A549 treated with Mapracorat at 1 μM for 4 hours (cell line): ENCODE measurements around the gene CIART. TPM values are rescaled to one million over a fixed set of nuclear protein-coding genes. Genes with fewer than 3 reads are reported as not detected.

Experiments
- total RNA-seq: library from RNA; stranded (reverse); fragments of 200-300 nt; extraction: Qiagen RNA extraction; gene quantifications from 5 replicates; pipeline ENCODE4 v1.2.3, GENCODE V29; 2022

Gene CIART, protein sequence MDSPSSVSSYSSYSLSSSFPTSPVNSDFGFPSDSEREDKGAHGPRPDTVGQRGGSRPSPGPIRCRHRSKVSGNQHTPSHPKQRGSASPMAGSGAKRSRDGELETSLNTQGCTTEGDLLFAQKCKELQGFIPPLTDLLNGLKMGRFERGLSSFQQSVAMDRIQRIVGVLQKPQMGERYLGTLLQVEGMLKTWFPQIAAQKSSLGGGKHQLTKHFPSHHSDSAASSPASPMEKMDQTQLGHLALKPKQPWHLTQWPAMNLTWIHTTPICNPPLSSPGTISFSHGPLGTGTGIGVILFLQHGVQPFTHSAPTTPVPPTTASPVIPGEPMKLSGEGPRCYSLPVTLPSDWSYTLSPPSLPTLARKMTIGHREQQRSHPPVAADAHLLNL
- 1.5 to 3.1 TPM (median 1.7 TPM) in 5 replicates for total RNA-seq

DNA sequence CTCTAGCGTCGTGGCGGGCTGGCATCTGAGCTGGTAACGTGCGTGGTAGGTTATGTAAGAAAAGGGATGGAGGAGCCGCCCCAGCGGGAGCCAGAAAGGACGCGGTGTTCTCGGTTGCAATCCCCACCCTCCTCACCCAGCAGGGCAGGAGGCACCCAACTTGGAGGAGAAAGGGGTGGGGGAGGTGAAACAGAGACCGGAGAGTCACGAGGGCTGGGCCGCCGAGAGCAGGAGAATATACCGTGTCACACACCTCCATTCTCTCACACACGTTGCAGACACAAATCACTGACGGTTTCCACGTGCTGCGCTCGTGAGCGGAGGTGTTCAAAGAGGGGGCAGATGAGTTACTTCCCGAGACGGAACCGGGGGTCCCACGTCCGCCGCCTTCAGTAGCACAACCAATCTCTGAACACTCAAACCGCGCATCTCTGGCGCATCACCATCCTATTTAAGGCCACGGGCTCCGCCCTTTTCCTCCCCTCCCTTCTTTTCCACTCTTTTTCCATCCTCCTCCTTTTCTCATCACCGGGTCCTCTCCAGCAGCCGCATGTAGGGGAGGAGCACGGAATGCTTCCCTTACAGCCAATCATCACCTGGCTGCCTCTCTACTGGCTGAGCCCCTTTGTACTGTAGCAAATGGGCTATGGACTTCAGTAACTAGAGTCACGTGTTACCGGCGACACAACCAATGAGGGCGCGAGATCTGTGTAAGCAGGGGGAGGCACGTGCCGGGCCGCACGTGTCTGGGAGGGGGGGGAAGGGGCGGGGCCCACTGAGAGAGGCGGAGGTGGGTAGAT, at the start of gene CIART:
Gene CIART, plus strand, starts transcription at position 797 of the 800 bp plus-strand sequence. CDS start 714 bp downstream, outside the sequence.

DNA sequence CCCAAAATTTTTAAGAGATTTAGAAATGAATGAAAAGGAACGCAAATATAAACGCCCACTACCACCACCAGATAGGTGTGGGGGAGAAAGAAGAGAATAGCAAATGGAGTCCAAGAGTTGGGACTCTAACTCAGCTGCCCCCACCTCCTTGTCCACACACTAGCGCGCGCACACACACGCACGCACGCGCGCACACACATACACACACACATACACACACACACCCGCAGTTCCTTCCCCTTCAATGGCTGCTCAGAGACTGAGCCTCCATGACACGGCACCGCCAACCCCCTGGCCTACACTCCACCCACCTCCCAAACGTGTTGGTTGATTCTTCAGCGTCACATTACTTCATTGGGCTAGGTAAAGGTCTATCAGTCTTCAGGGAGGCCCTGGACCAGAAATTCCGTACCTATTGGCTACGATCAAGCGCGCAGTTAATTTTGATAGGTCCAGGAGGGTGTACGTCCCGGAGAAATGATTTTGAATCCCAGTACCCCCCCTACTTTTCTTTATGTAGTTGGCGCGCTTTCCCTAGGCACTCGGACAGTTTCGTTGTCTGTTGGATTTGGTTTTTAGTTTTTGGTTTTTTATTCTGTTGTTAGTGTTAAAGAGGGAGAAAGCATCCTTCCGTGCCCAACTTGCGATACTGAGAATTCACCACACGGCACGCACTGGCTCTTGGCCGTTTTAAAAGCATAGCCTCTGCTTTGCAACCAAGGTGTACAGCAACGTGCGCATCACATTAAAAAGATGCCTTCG, 46.3 kb upstream of the CIART start, which contains the start of gene ANP32E:
Gene ANP32E, minus strand, starts transcription at position 261 of the 762 bp plus-strand sequence. CDS start 326 bp downstream, outside the sequence.

DNA sequence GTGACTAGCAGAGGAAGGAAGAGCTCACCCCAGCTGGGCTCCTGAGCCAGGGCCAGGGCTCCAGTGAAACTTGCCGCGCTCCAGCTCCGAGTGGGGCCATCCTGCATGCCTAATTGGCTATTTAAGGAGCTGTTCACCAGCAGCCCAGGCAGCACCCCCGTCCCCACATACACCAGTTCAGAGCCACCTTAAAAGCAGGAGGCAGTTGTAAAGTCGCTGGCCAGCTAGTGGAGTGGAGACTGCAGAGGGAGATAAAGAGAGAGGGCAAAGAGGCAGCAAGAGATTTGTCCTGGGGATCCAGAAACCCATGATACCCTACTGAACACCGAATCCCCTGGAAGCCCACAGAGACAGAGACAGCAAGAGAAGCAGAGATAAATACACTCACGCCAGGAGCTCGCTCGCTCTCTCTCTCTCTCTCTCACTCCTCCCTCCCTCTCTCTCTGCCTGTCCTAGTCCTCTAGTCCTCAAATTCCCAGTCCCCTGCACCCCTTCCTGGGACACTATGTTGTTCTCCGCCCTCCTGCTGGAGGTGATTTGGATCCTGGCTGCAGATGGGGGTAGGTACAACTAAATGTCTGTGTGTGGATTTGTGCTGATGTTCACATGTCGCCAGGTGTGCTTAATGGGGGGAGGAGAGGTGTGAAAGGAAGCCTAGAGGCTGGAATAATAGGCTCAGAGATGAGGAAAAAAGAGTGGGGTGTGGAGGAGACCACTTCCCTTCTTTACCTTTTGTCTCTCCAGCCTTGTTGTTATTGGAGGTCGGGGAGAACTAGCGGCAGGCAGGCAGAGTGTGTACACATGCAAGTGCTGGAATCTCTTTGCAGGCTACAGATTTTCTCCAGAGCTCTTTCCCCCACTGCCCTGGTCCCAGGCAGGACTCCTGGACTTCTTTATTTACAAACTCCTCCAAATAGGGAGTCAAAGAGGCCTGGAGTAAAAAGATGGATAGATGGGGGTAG, 24.4 kb upstream of the CIART start, which contains the start of gene CA14:
Gene CA14, plus strand, starts transcription at position 151 of the 962 bp plus-strand sequence. Its CDS starts 355 bp downstream, at position 506.

DNA sequence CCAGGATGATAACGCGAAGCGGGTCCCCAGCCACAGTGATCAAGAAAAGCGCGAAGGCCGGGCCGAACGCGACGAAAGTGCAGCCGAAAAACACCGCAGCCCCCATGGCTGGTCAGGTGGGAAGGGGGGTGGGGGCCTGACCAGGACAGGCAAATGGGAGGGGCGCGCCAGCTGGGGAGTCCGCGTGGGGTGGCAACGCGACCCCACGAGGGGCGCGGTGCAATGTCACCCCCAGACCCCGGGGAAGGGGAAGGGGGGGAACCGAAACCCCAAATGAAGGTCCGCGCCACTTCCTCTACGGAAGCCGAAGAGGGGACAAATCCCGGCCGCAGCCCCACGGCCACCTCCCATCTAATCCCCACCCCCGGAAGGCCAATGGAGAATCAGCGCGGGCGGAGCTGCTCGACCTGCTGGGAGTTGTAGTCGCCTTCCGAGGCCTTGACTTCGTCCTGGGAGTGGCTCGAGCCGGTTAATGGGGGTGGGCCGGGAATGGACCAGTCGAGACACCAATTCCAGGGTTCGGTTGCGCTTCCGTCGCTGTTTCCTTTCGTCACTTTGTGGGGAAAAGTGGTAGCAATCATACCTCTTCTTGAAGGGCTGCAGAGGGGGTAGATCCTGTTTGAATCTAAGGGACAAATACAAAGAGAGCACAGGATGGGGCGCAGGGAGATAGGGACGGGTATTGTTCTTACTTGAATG, 13.5 kb upstream of the CIART start, which contains the start of gene APH1A:
Gene APH1A, minus strand, starts transcription at position 312 of the 699 bp plus-strand sequence. Its CDS starts 206 bp downstream, at position 106.

DNA sequence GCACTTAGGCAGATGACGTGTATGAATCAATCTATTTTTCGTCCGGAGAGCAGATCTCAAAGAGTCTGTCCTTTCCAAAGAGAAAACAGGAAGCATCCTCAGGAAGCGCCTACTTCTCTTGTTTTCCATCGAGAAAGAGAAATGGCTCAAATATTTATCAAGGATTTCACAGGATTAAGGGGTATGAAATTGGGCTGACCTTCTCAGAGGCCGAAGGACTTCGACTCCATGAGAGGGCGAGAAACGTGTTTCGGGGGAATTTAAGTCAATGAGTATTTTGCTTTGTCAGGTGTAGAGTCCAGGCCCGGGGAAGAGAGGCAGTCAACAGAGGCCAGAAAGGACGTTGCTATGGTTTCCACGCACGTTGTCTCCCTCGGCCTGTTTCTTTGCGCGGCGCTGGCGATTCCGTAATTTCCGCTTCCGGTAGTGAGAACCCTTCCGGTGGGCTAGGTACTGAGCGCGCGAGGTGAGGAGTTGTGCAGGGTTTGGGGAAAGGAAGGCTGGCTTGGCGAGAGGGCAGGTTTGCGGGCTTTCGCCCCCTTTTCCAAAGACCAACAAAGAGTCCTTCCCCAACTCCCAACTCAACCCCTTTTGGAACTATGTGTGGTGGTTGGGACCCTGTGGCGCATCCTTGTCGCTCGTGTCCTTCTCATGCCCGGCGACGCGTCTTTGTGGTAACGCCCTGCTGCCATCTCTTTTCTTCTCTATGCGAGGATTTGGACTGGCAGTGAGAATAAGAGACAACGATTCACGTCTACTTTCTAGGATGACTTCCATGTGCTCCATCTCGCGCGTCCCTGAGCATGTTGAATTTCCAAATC, 11.3 kb downstream of the CIART start, which contains the start of gene MRPS21:
Gene MRPS21, plus strand, starts transcription at position 429 of the 821 bp plus-strand sequence. CDS start 506 bp downstream, outside the sequence.

Other genes starting within 250 kb of the CIART start
- gene VPS45, start 214.8 kb upstream of the CIART start, total RNA-seq = 14.8 to 17.4 TPM (median 15.9 TPM) in 5 replicates
- gene PLEKHO1, start 132.6 kb upstream of the CIART start, total RNA-seq = 6.6 to 8.8 TPM (median 6.9 TPM) in 5 replicates
- 33.9 to 46.7 TPM (median 43.0 TPM) in 5 replicates for gene ANP32E, start 46.4 kb upstream of the CIART start, total RNA-seq
- gene CA14, start 24.8 kb upstream of the CIART start, total RNA-seq = not detected in 5 replicates
- gene APH1A, start 13.5 kb upstream of the CIART start, total RNA-seq = 128 to 148 TPM (median 139 TPM) in 5 replicates
- gene C1orf54, start 9.8 kb upstream of the CIART start, total RNA-seq = 0.24 to 1.1 TPM (median 0.61 TPM) in 4 of 5 replicates, not detected in the other
- 83.1 to 92.1 TPM (median 85.9 TPM) in 5 replicates for gene MRPS21, start 11.3 kb downstream of the CIART start, total RNA-seq
- gene PRPF3, start 39.0 kb downstream of the CIART start, total RNA-seq = 49.0 to 58.7 TPM (median 55.8 TPM) in 5 replicates
- gene RPRD2, start 81.6 kb downstream of the CIART start, total RNA-seq = 11.6 to 14.2 TPM (median 13.6 TPM) in 5 replicates
- 19.2 to 22.0 TPM (median 20.3 TPM) in 5 replicates for gene TARS2, start 204.9 kb downstream of the CIART start, total RNA-seq
- 1.8 to 2.1 TPM (median 2.0 TPM) in 5 replicates for gene ECM1, start 225.6 kb downstream of the CIART start, total RNA-seq
- 0.29 TPM in 1 of 5 replicates, not detected in the others for gene FALEC, start 233.2 kb downstream of the CIART start, total RNA-seq